Duodenal mucosa (tissue), 2 donors: ENCODE data around the gene ARV1.
"Not testable (repeated sequence)": the region's sequence is repeated elsewhere in the genome, so short reads cannot be mapped to it uniquely, and the experiment has no call there.

ENCODE experiments used
- H3K27ac ChIP-seq: one replicate; pipeline ENCODE4 v1.7.0; 2013; ENCODE audit warnings: low read depth, low read length
- H3K27me3 ChIP-seq, 2 donors: one replicate each; pipeline ENCODE4 v1.7.0; 2013; ENCODE audit warnings: low read length in 2 of 2, control low read depth in 1 of 2; ENCODE audit not compliant: insufficient read depth in 2 of 2, control insufficient read depth in 1 of 2
- H3K36me3 ChIP-seq, 2 donors: one replicate each; pipeline ENCODE4 v1.7.0; 2013; ENCODE audit warnings: low read length in 2 of 2, control low read depth in 1 of 2; ENCODE audit not compliant: insufficient read depth in 2 of 2, control insufficient read depth in 1 of 2
- H3K4me1 ChIP-seq, 2 donors: one replicate each; pipeline ENCODE4 v1.7.0; 2013; ENCODE audit warnings: low read length in 2 of 2, control low read depth in 1 of 2; ENCODE audit not compliant: insufficient read depth in 2 of 2, control insufficient read depth in 1 of 2
- H3K4me3 ChIP-seq, 2 donors: one replicate each; pipeline ENCODE4 v1.7.0; 2013; ENCODE audit warnings: low read length in 2 of 2, low read depth in 1 of 2
- H3K9ac ChIP-seq, 2 donors: one replicate each; pipeline ENCODE4 v1.7.0; 2013; ENCODE audit warnings: low read length in 2 of 2, low read depth in 1 of 2
- H3K9me3 ChIP-seq, 2 donors: one replicate each; pipeline ENCODE4 v1.7.0; 2013; ENCODE audit warnings: low read length in 2 of 2, control low read depth in 1 of 2; ENCODE audit not compliant: control insufficient read depth in 1 of 2

Gene ARV1

GRCh38 chr1:231011963-231012362, 33.1 kb downstream of the ARV1 start:
- Histone ChIP-seq H3K4me1 (no peaks in the 10 kb centered on the region), H3K9me3 (peaks cover 2 to 3% of the 10 kb centered on the region in 2 donors), H3K27ac (no peak overlapping the region), H3K27me3 (no peaks in the 10 kb centered on the region), H3K9ac (no peak overlapping the region), H3K4me3 (no peak overlapping the region), H3K36me3 (no peaks in the 10 kb centered on the region)

GRCh38 chr1:231013391-231014015, 34.6 kb downstream of the ARV1 start:
- Histone ChIP-seq H3K4me3 (no peak overlapping the region), H3K27ac (no peak overlapping the region), H3K36me3 (no peaks in the 10 kb centered on the region), H3K9me3 (peaks cover 0 to 1% of the 10 kb centered on the region in 2 donors), H3K9ac (no peak overlapping the region), H3K4me1 (no peaks in the 10 kb centered on the region), H3K27me3 (no peaks in the 10 kb centered on the region)

- Histone ChIP-seq H3K9ac (no peak overlapping the region), H3K27me3 (no peaks in the 10 kb centered on the region), H3K4me1 (peaks cover 0 to 2% of the 10 kb centered on the region in 2 donors), H3K27ac (no peak overlapping the region), H3K4me3 (no peak overlapping the region), H3K9me3 (no peaks in the 10 kb centered on the region), H3K36me3 (no peaks in the 10 kb centered on the region)
These were observed 37.3 kb downstream of the ARV1 start for GRCh38 chr1:231016234-231016633.

GRCh38 chr1:231016966-231017365, 38.1 kb downstream of the ARV1 start:
- Histone ChIP-seq H3K27me3 (no peaks in the 10 kb centered on the region), H3K4me3 (no peak overlapping the region), H3K36me3 (no peaks in the 10 kb centered on the region), H3K9ac (no peak overlapping the region), H3K27ac (no peak overlapping the region), H3K4me1 (peaks cover 0 to 2% of the 10 kb centered on the region in 2 donors), H3K9me3 (no peaks in the 10 kb centered on the region)

- Histone ChIP-seq H3K27ac (no peak overlapping the region), H3K4me1 (peaks cover 0 to 2% of the 10 kb centered on the region in 2 donors), H3K9me3 (no peaks in the 10 kb centered on the region), H3K9ac (no peak overlapping the region), H3K4me3 (no peak overlapping the region), H3K27me3 (no peaks in the 10 kb centered on the region), H3K36me3 (no peaks in the 10 kb centered on the region)
These were observed 40.8 kb downstream of the ARV1 start for GRCh38 chr1:231019711-231020110.

- peaks cover 0 to 2% of the 10 kb centered on the region in 2 donors for H3K4me1 ChIP-seq
- no peaks in the 10 kb centered on the region for H3K27me3 ChIP-seq
- H3K36me3 ChIP-seq: no peaks in the 10 kb centered on the region
- H3K4me3 ChIP-seq: peak overlapping the region in 1 of 2 donors; percentile 11
- no peaks in the 10 kb centered on the region for H3K9me3 ChIP-seq
- H3K9ac ChIP-seq: no peak overlapping the region
- no peak overlapping the region for H3K27ac ChIP-seq
These were observed 41.3 kb downstream of the ARV1 start for GRCh38 chr1:231020139-231020601.

GRCh38 chr1:231020816-231021215, 41.9 kb downstream of the ARV1 start:
- Histone ChIP-seq H3K27ac (no peak overlapping the region), H3K4me3 (no peak overlapping the region), H3K4me1 (peaks cover 0 to 2% of the 10 kb centered on the region in 2 donors), H3K9me3 (no peaks in the 10 kb centered on the region), H3K27me3 (no peaks in the 10 kb centered on the region), H3K9ac (no peak overlapping the region), H3K36me3 (no peaks in the 10 kb centered on the region)

GRCh38 chr1:231021540-231022031, 42.7 kb downstream of the ARV1 start:
- Histone ChIP-seq H3K4me3 (no peak overlapping the region), H3K27ac (no peak overlapping the region), H3K36me3 (no peaks in the 10 kb centered on the region), H3K9ac (no peak overlapping the region), H3K9me3 (no peaks in the 10 kb centered on the region), H3K4me1 (peaks cover 0 to 2% of the 10 kb centered on the region in 2 donors), H3K27me3 (no peaks in the 10 kb centered on the region)

- H3K4me3 ChIP-seq, H3K9me3 ChIP-seq, H3K27me3 ChIP-seq, H3K36me3 ChIP-seq, H3K27ac ChIP-seq, H3K9ac ChIP-seq, H3K4me1 ChIP-seq: not testable (repeated sequence)
These were observed 43.6 kb downstream of the ARV1 start for GRCh38 chr1:231022543-231022942.

GRCh38 chr1:231023150-231023549, 44.3 kb downstream of the ARV1 start:
- no peak overlapping the region for H3K9ac ChIP-seq
- H3K27ac ChIP-seq: no peak overlapping the region
- H3K36me3 ChIP-seq: no peaks in the 10 kb centered on the region
- no peaks in the 10 kb centered on the region for H3K9me3 ChIP-seq
- H3K27me3 ChIP-seq: no peaks in the 10 kb centered on the region
- H3K4me1 ChIP-seq: peaks cover 0 to 2% of the 10 kb centered on the region in 2 donors
- H3K4me3 ChIP-seq: no peak overlapping the region
